NCI-H524 (cell line): ENCODE results near the gene TRIM39.

ENCODE experiments used
- DNase-seq, 2 experiments: peaks; one replicate each; lab custom pipeline; 2025; lab: John Stamatoyannopoulos, UW

Gene TRIM39

GRCh38 chr6:30327232-30327746 is 562 bp downstream of the TRIM39 start:
- DNase-seq: no peak

GRCh38 chr6:30328397-30328796 is 1.7 kb downstream of the TRIM39 start:
- no peak for DNase-seq

- no peak for DNase-seq
Measured at GRCh38 chr6:30329331-30329730, 2.6 kb downstream of the TRIM39 start.

- DNase-seq: no peak
Measured at GRCh38 chr6:30331981-30332380, 5.3 kb downstream of the TRIM39 start.

- no peak for DNase-seq
Measured at GRCh38 chr6:30334075-30334783, 7.5 kb downstream of the TRIM39 start.

- no peak for DNase-seq
Measured at GRCh38 chr6:30340589-30341054, 13.9 kb downstream of the TRIM39 start.

- DNase-seq: no peak
Measured at GRCh38 chr6:30341218-30341617, 14.5 kb downstream of the TRIM39 start.

GRCh38 chr6:30341728-30342127 is 15.0 kb downstream of the TRIM39 start:
- no peak for DNase-seq

- DNase-seq: no peak
Measured at GRCh38 chr6:30344191-30344867, 17.6 kb downstream of the TRIM39 start.

GRCh38 chr6:30344868-30345671 is 18.3 kb downstream of the TRIM39 start, which contains the start of gene RPP21:
Gene RPP21 (plus strand): TSS chr6:30345156. CDS start chr6:30345172, 16 bp downstream.
- peak; percentile 44 to 56 for DNase-seq

GRCh38 chr6:30345852-30346251 is 19.1 kb downstream of the TRIM39 start:
- no peak for DNase-seq

GRCh38 chr6:30348957-30349356 is 22.2 kb downstream of the TRIM39 start:
- DNase-seq: no peak

GRCh38 chr6:30349421-30350177 is 22.9 kb downstream of the TRIM39 start:
- no peak for DNase-seq

- DNase-seq: no peak
Measured at GRCh38 chr6:30350524-30350923, 23.8 kb downstream of the TRIM39 start.

GRCh38 chr6:30352550-30352949 is 25.8 kb downstream of the TRIM39 start:
- DNase-seq: no peak

GRCh38 chr6:30355281-30355680 is 28.6 kb downstream of the TRIM39 start:
- DNase-seq: no peak

- DNase-seq: no peak
Measured at GRCh38 chr6:30356536-30356935, 29.8 kb downstream of the TRIM39 start.

- peak; percentile 56 to 78 for DNase-seq
Measured at GRCh38 chr6:30357678-30358540, 31.2 kb downstream of the TRIM39 start.

GRCh38 chr6:30359276-30359675 is 32.5 kb downstream of the TRIM39 start:
- no peak for DNase-seq

- DNase-seq: peak in 1 of 2 experiments; percentile 51
Measured at GRCh38 chr6:30360139-30360538, 33.4 kb downstream of the TRIM39 start.

- DNase-seq: peak in 1 of 2 experiments; percentile 50
Measured at GRCh38 chr6:30361661-30362060, 34.9 kb downstream of the TRIM39 start.
